ENCODE results near the gene EXOSC6.
"Not testable (repeated sequence)": the region's sequence is repeated elsewhere in the genome, so short reads cannot be mapped to it uniquely, and the experiment has no call there.

- TF ChIP-seq CTCF, POLR2A (IDR thresholded peaks at IDR 0.05): not testable (repeated sequence)
Measured at GRCh38 chr16:70292148-70292547, 40.4 kb upstream of the EXOSC6 start.
